NCI-H2171 treated with DMSO at 0.1 percent for 48 hours (cell line): Measurements from ENCODE around the gene ERGIC1.
"Not testable (repeated sequence)": the region's sequence is repeated elsewhere in the genome, so short reads cannot be mapped to it uniquely, and the experiment has no call there.

Source experiments
- DNase-seq: peaks from one replicate; lab custom pipeline; 2025; lab: John Stamatoyannopoulos, UW

ERGIC1 gene

GRCh38 chr5:172848419-172848818 lies 14.4 kb downstream of the ERGIC1 start:
- DNase-seq: no peak

GRCh38 chr5:172849606-172850453 lies 15.8 kb downstream of the ERGIC1 start:
- DNase-seq: peak; percentile 47

- no peak for DNase-seq
Observed at GRCh38 chr5:172850454-172850797, 16.4 kb downstream of the ERGIC1 start.

DNA sequence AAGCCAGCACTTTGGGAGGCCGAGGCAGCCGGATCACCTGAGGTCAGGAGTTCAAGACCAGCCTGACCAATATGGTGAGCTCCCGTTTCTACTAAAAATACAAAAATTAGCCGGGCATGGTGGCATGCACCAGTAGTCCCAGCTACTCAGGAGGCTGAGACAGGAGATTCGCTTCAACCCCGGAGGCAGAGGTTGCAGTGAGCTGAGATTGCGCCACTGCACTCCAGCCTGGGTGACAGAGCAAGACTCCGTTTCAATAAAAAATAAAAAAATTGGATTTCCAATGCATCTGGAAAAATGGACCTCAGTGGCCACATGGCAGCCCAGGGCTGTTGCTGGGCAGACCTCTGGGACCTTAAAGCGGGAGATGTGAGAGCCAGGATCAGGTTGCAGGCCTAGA lies 17.2 kb downstream of the ERGIC1 start:
- not testable (repeated sequence) for DNase-seq

DNA sequence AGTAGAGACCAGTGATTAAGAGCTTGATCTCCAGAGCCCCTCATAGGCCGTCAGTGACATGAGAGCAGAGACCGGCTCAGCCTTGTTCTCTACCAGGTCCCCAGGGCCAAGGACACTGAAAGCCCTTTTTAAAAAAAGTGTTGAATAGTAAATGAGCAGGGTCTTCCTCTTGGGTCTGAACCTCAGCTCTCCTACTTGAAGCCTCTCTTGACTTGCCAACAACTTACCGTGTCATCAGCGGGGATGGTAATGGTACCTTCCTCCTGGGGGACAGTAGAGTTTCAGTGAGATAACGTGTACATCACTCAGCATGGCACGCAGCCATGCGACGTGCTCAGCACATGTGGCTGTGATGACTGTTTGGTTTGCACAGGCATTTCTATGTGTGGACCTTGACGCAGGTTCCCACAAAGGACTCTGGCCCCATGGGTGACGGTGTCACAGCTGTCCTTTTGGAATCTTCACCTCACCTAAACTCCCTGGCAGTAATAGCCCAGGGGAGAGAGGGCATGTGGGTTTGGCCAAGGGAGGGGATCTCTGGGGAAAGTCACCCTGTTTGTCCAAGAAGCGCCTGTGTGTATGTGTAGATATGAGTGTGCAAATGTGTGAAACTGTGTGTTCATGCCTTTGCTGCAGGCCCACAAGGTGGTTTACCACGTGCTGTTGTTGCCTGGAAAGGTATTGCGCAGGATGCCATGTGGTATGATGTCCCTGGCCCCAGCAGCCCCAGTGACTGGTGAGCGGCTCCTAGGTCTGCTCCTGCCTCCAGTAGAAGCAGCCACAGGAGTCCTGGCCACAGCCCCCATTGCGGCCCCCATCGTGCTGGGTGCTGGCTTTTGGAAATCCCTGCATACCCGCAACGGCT lies 18.7 kb downstream of the ERGIC1 start:
- no peak for DNase-seq

DNA sequence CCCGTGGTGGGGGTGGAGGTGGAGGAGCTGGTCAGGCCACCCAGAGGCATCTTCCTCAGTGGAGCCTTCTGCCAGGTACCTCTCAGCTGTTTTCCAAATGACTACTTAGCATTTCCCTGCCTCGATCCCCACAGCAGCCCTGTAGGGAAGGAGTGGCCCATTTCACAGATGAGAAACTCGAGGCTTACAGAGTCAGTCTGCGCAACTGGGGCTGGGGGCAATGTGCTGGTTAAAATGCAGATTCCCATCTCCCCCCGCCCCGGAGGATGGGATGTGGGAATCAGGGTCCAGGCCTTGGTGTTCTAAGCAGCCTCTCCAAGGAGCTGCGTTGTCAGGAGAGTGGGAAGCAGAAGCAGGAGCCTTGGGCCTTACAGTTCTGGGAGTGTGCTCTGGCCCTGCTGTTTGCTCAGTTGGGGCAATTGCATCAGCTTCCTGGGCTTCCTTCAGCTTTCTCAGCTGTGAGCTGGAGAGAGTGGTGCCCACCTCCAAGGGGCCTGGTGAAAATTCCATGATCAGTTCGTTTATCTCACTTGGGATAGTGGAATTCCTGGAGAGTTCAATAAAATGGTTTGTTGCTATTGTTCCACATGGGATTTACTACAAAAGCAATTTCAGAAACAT lies 19.4 kb downstream of the ERGIC1 start:
- DNase-seq: no peak

GRCh38 chr5:172854451-172854871 lies 20.4 kb downstream of the ERGIC1 start:
- DNase-seq: no peak

- no peak for DNase-seq
Observed at GRCh38 chr5:172854971-172855370, 20.9 kb downstream of the ERGIC1 start.

- DNase-seq: no peak
Observed at GRCh38 chr5:172855597-172856292, 21.7 kb downstream of the ERGIC1 start.

DNA sequence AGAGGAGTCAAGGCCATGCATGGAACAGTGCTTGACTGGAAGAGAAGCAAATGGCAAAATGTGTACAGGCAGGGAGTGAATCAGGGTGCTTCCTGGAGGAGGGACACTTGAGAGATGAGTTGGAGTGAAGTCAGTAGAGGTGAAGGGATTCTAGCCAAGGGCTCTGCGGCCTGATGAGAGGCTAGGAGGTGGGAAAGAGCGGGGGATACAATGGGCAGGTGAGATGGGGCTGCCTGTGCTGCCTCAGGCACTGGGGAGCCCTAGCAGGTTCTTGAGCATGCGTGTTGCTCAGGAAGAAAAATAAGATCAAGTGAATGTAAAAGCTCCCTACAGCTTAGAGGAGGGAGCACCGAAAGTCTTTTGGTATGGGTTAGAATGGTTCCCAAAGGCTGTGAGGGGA lies 22.3 kb downstream of the ERGIC1 start:
- DNase-seq: no peak

DNA sequence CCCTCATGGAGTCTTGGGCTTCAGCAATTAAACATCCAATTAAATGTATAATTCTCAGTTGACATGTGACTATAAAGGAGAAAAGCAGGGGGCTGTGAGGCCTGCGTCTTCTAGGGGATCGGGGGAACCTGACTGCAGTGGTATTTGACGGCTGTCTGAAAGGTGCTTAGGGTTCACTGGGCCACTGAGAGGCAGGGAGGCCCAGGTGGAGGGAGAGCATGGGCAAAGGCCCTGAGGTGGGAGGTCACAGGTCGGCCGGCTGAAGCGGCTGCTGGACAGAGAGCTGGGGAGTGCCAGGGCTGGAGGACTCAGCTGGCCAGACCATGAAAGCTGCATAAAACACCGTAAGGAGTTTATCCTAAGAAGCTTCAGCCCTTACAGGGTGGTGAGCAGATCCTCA lies 23.9 kb downstream of the ERGIC1 start:
- no peak for DNase-seq

DNA sequence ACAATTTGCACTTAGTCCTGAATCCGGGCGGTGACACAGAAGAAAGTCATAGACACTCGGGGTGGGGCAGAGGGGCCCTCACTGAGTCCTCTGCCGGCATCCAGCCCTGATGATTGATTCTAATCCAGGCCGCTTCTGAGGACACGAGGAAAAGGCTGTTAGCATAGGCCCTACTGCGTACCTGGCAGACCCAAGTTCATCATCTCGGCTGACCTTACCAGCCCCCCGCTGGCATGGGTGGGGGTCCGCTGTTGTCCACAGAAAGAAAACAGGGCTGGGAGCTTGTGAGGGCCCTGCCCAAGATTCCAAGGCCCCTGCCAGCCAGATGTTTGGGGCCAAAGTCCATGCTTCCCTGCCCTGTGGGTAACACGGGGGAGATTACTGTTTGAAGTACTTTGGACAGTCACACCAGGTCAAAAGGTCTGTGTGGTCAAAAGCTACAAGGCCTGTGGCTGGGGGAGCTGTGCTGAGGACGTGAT lies 24.5 kb downstream of the ERGIC1 start:
- no peak for DNase-seq

DNA sequence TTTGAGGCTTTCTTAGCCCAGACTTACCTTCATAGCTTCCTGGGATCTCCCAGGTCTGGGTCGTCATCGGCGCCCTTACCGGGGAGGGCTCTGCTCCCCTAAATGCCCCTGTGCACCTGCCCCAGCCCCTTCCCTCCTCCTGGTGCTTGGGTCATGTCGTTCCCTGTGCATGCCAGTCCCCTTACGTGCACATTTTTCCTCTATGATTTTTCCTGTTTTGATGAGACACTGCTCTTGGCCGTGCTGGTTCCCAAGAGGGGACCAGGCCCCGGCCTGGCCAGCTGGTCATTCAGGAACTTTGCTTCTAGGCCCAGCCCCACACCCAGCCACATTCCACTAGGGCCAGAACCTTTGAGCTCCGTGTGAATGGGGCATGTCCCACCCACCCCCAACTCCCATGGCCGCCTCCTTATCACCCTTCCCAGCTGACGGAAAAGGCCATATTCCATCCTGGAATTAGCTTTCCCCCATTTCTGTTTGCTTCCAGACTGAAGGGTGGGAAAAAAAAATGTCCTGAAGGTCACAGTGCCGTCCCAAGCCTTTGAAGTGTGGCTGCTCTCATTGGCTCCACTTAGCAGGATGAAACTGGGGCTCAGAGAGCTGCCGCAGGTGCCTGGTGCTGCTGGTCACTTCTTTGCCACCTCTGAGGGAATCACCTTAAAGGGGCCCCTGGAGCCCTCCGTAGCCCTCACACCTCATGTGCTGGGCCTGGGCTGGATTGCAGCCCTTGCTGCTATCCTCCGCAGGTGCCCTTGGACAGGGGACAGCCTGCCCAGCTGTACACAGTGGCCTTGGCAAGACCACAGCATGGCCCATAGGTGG lies 25.1 kb downstream of the ERGIC1 start:
- DNase-seq: no peak

- no peak for DNase-seq
Observed at GRCh38 chr5:172859966-172860365, 25.9 kb downstream of the ERGIC1 start.

DNA sequence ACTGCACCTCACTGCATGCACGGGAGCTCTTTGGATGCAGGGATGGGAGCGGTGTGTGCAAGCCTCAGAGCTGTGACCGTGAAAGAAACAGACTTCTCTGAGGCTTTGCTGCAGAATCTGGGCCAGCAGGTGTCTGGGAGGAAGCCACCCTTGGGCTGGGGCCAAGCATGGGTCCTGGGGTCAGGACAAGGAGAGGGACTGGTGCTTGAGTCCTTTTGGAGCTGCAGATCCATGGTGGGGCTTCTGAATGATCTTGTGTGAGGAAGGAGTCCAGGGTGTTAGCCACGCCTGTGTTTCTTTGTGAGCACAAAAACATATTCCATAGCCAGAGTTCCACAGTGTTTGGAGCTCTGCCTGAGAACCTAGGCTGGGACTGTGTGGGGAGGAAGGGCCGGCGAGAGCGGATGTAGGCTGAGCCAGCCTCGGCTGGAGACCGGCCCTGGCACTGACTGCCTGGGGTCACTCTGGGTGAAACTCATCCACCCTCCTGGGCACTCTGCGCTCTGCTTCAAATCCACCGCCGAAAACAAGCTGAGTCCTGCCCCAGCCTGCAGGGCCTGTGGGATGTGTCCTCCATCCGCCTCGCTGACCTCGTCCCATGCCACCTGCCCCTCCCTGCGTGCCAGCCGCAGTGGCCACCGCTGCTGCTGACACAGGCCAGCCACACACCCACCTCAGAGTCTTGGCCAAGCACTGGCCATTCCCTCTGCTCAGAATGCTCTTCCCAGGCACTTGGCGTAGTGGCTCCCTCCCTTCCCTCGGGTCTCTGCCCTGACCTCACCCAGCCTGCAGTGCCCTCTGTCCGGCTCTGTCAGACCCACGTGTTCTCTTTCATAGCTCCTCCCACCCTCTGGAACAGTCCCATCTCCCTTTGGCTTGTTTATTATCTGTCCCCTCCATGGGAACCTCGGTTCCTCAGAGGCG lies 26.7 kb downstream of the ERGIC1 start:
- no peak for DNase-seq

- no peak for DNase-seq
Observed at GRCh38 chr5:172861461-172861860, 27.4 kb downstream of the ERGIC1 start.

DNA sequence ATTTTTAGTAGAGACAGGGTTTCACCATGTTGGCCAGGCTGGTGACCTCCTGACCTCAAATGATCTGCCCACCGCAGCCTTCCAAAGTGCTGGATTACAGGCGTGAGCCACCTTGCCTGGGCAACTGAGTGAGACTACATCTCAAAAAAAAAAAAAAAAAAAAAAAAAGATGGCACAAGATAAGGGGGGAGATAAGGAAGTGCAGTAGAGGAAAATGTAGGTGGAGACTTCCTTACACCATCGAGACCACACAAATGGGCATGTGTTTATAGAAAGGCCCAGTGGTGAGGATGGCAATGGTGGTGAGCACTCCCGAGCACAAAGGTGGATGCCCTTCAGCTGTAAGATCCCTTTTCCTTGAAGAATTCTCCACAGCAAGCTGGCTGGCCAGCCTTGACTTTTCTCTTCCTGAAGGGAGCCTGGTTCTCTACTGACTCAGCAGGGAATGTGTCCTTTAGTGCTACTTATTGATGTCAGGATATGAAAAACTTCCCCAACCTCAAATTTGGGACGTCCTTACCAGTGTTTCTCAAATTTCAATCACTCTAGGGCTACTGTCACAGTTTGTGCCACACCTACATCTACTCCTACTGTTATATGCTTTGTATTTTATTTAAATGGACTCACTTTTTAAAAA lies 28.2 kb downstream of the ERGIC1 start:
- no peak for DNase-seq

- DNase-seq: not testable (repeated sequence)
Observed at GRCh38 chr5:172864171-172864570, 30.1 kb downstream of the ERGIC1 start.

DNA sequence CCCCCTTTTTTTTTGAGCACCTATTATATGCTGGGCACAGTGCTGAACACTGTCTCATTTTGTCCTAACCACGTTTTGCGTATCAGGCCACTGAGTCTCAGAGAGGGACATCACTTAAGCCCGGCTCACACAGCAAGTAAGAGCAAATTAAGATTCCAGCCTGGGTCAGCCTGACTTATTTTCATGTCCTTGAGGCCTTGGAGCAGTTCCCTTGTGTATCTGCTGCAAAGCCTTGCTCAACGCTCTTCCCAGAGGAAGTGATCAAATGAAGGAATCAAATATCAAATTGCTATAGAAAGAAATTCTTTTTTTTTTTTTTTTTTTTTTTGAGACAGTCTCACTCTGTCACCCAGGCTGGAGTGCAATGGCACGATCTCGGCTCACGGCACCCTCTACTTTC lies 30.7 kb downstream of the ERGIC1 start:
- DNase-seq: no peak
